Activated CD8-positive, alpha-beta memory T cell treated with anti-CD3 and anti-CD28 coated beads, Interleukin-2, amount 50 U/mL, for 24 hours (primary cell): ENCODE data around the gene CPT2.

Experiments
- DNase-seq: peaks from one replicate; pipeline ENCODE4 v3.0.0-alpha.2; 2020; ENCODE audit errors: extremely low read depth

CPT2 gene

DNA sequence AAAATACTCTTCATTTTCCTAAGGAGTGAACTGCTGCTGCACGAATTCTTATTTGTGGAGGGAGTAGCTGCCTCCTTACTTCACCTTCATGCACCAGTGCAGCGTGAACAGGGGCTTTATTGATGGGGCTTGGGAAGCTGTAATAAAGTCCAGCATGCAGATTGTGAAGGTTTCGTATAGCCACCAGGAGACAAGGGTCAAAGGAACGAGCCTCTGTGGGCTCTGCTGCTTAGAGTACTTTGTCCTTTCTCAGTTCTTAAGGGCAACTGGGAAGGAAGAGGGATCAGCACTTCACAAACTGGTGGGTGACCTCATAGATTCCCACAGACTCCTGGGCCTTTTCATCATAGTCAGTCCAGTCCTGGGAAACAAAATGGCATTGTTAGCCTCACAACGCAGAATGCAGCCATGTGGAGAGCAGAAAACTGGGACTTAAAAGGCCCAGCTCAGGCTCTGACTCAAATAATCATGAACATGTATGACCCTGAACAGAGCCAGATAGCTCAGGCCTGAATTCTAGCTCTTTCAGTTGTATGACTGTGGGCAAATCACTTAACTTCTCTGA lies 17.8 kb downstream of the CPT2 start:
- DNase-seq = no peak

DNA sequence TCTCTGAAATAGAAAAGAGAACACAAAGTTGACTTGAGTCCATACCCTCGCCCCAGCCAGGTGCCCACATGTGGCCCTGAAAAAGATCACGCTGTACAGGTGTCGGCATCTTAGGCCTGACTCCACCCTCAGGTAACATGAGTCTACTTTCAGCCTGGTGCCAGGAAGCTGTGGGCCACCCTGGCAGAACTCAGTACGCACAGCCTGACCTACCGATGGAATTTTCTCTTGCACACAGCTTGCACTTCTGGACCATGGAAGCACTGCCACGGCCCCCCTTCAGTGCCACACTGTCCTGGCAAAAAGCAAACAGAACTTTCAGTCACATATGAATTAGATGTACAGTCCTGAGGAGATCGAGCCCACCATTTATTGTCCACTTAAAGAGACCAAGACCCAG lies 21.6 kb downstream of the CPT2 start:
- DNase-seq = no peak

DNA sequence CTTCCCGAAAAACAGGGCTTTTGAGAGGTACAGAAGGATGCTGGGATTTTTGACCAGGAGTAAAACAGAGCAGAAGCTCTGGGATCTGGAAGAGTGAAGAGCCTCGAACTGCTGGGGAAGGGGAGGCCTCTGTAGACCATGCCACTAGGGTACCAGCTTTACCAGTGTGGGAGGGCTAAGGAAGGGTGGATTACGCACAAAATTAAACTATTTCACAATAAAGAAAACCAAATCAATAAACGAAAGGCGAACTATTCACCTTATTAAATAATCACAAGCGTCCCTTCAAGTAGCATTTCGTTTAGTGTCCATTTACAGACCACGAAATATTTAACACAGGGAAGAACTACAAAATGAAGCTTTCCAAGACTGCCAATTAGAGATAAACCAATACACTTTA lies 23.1 kb downstream of the CPT2 start:
- no peak for DNase-seq

DNA sequence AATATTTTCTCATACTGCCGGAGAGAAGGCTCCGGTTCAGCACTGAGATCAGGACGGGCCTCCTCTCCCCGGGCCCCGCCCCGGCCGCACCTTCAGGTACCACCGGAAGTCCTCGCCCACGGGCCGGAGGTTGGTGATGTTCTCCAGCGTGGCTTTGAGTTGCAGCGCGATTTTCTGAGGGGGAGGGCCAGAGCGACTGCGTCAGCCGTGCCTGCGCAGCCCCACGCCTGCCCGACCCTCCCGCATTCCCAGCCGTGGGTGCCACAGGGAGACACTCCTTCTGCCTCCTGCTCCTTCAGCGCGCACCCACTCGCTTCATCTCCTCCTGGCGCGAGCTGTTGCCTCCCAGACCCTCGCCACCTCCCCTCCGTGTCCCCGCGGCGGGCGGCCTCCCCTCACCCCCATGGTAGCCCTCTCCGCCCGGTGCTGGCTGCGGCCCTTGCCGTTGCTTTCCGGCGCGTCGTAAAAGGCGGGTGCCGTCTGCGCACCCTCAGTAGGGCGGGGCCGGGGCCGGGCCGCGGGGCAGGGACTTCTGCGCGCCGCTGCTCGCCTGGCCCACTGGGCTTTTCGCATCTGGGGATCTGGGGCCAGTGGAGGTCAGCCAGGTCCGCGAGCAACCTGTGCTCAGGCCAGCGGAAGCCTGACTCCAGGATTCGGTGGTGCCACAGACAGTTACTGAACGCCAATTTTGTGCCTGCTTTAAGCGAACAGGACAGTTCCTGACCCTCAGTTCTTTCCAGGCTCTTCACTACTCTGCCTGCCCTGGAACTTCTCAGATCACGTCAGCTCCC lies 23.7 kb downstream of the CPT2 start, which contains the start of gene CZIB:
Gene CZIB, minus strand, starts transcription at position 464 of the 791 bp plus-strand sequence. Its CDS starts 59 bp downstream, at position 405.
- peak; percentile 88 for DNase-seq

DNA sequence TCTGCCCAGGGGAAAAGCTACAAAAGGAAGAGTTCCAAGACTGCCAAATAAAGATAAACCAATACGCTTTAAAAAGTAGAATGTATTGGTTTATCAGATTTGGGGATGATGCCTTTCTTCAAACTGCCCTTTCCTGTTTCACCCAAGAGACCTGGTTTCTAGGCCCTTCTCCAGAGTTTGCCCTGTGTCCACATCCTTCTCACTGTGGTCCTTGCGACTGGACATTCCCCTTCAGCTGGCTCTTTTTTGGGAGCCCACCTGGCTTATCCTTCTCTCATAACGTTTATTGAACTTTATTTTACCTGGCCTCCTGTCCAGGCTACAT lies 24.3 kb downstream of the CPT2 start:
- no peak for DNase-seq

DNA sequence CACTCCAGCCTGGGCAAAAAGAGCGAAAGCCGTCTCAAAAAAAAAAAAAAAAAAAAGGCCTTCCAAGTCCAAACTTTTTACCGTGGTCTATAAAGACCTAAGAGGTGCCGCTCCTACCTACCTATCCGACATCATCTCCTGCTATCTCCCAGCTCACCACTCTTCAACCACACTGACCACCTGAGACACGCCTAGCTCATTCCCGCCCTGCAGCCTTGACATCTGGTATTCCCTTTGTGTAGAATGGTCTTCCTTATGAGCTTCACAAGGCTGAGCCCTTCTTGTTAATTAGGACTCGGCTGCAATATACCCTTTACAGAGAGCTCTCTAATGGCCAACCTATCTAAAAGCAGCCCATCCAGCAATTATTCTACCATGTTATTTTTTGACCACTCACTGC lies 41.0 kb downstream of the CPT2 start:
- DNase-seq = no peak

DNA sequence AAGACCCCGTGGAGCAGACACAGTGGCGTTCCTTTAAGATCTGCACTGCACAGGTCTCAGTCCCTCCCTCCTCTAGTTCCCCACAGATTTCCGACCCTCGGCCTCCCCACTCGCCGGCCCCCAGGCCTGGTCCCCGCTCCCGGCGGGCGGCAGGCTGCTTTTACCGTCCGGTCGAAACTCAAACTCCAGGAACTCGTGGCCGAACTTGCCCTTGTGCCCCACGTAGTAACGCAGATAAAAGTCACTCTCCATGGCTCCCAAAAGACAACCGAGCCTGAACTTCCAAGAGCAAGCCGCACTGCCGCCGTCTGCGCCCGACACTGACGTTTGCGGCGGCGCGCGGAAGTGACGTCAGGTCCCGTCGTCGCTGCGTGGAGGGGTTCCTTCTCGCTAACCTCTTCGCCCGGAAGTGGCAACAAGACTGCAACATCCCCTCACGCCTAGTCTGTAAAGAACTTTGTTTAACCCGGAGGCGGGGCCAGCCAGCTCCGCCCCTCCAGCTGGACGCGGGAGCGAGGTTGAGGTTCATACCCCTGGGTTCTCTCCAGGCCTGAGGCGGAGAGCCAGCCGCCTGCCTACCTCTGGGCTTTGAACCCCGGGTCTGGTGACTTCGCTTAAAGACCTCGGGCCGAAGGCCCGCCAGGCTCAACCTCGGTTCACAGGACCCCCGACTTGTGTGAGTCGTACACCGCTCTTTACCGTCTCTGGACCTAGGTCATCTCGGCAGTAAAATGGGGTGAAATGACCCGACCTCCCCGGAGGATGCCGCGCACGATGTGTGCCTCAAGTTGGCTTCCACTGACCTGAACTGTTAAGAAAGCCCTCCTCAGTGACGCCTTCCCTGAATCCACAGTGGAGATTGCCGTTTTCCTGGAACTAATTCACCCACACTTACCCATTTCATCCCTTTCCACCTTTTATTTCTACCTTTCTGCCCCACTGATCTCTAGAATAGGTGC lies 41.9 kb downstream of the CPT2 start, which contains the start of gene MAGOH:
Gene MAGOH, minus strand, starts transcription at position 322 of the 959 bp plus-strand sequence. Its CDS starts 70 bp downstream, at position 252.
- DNase-seq = peak; percentile 89

DNA sequence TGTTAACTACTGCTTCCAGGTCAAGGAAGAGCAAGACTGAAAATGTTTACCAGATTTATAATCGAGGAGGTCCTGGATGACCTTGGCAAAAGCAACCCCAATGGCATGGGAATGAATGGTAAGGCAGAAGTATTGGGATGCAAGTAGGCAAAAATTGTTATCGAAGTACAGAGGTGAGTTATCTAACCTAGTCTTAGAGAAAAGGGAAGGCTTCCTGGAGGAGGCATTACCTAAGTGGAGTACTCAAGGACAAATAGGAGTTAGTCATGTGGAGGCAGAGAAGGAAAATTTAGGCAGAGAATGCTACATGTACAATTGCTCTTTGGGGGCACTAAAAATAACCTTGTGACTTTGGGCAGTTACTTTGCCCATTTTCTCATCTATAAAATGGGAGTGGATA lies 45.2 kb downstream of the CPT2 start:
- DNase-seq = no peak

DNA sequence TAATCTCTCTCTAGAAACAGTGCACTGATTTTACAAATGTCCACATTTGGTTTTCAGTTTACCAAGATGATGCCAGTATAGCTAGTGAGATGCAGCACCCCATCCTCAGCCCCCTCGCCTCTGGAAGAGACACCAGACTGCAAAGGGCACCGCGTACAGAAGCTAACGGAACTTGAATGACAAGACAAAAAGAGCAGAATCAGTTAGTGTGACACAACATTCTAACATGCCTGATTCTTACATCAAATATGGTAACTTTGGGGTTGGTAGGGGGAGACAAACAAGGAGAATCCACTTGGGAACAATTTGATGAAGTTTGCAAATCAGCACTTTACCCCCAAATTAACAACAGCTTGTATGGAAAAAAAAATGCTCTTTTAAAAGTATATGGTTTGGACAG lies 45.8 kb downstream of the CPT2 start:
- no peak for DNase-seq

DNA sequence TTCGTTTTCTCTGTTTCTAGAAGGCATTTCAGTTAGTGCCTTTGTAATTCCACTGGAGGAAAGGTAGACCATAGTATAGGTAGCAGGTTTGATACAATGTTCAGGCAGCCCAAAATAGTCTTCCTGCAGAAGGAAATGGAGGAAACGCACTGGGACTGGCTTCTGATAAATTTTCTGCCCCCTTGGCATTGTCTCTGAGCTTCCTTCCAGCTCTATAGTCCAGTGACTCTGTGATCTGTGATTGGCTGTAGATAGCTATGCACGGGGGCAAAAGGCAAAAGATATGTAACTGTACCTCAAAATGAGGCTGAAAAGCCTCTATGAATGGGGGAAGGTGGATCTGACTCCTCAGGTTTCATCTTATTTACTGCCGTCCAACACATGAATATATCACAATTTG lies 47.5 kb downstream of the CPT2 start:
- no peak for DNase-seq

DNA sequence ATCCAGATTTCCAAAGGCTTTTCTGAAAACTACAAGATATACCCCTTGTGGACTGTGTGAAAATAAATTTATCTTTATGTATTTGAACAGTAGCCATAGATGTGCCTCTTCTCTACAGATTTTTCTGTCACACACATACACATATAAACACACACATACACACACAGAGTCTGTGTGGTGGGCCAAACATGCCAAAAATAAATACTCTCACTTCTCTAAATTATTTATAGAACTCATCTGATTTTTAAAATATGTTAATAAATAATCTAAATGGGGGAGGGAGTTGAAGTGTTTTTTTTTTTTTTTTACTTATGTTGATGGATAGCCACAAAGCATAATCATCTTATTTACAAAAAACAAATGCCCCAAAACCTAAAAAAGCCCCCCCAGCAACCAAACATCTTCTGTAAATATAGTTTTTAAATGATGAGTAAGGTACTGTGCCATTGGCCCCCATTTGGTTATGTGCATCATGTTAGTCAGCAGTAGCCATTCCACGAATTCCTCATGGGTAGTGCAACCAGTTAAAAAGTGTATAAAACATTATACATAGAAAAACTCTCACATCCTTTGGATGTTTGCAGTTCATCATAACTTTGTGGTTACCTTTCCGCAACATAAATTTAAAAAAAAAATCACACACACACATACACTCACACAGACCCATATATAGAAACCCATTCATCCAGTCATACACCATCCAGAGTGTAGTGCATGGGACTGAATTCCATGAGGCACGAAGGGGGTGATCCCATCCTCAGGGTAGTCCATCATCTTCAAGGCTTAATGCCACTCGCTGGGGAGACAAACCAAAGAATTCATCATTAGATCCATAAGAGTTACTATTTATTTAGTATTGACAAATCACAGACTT lies 49.9 kb downstream of the CPT2 start:
- DNase-seq = no peak

DNA sequence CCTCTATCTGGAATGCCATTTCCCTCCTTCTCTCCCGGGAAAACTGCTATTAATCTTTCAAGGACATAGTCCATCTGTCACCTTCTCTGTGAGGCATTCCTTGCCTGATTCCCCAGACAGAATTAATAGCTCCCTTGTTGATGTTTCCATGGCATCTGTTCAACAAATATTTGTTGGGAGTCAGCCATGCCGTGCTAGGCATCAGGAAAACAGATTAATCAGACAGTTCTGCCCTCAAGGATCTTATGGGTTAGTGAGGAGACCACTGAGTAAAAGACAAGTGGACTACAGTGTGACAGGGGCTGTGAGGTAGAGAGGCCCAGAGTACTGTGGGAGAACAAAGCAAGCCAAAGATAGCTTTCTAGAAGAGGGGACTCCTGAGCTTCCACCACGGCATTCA lies 53.1 kb downstream of the CPT2 start:
- DNase-seq = no peak

DNA sequence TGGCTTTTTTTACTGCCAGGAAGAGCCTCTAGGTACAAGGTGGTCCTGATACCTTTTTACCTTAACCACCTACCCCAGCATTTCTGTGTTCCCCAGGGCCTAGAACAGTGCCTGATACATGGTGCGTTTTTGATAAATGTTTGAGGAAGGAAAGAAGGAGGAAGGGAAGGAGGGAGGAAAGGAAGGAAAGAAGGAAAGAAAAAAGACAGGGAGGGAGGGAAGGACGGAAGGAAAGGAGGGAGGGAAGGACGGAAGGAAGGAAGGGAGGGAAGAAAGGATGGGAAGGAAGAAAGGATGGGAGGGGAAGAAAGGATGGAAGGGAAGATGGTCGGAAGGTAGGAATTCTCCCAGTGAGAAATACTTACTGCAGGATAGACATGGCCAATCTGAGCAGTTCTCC lies 53.7 kb downstream of the CPT2 start:
- DNase-seq = no peak

DNA sequence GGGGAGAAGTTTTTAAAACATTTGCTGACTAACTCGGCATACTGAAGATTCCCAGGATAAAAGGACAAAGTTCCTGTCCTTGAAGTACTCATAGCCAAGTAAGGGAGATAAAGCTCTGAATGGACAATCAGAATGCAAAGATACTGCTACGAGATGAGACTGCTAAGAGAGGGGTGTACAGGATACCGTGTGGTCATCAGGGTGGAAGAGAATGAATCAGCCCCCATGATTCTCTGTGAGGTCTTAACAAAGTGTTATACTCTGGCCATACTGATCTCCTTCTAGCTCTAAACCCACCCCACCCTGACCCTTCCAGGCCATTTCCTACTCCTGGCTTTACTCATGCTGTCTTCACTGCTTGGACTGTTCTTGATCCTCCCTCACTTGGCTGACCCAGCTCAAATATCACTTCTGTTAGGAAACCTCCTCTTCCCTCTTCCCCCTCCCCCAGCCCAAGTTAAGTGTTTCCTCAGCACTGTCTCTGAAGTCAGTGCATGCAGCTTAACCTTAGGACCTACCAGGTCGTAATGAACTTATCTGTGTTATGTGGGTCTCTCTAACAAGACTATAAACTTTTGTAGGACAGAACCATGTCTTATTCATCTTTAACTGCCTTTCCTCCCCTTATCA lies 57.5 kb downstream of the CPT2 start:
- DNase-seq = no peak

DNA sequence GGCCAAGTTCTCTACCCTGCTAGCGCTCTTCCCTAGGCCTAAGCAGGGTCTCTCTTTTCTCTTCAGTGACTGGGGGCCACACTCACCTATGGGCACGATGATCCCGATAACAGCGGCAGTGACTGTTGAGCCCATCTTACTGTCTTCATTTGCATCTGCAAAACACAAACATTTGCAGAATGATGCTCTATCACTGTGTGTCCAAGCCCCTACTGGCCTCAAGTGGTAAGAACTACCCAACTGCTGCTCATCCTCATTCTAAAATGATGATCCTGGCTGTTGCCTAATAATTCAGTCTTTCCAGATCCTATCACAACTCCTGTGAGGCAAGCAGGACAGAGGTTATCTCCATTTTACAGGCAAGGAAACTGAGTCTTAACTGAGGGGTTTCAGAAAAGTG lies 58.4 kb downstream of the CPT2 start:
- no peak for DNase-seq

DNA sequence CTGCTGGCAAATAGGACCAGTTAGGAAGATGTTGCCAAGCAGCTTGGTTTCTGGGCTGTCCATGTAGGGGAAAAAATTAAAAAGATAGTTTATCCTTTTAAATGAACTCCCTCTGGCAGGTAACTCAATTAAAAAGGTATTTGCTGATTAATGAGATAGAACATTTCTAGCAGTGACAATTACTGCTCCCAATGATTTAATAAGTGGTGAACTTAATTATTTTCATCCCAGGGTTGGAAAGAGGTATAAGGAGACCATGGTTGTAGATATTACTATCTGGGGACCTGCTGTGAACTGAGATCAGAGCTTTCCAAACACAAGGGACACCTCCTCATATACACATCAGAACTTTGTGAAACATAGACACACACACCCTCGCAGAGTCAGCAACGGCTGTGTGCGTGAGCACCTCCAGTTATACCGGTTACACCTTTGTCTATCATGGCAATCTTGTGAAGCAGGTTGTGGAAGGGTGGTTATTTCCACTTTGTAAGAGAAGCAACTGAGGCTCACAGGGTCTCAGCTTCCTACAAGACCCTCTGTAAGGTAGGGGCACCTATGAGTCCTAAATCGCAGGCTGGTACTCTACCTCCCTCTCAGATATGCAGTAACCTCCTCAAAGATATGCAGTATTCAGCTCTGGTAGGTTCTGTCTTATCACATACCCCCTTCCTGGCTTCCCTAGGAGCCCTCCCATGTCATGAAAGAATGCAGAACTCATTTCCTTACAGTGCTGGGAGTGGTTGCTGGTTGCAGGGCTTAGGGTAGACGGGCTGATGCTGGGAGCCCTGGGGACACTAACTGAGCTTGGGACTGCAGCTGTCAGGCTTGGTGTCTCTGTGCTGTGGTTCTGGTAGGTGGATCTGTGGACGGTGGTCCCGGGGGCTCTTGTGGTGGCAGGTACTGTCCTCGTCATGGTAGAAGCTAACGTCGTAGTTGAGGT lies 60.2 kb downstream of the CPT2 start:
- no peak for DNase-seq

DNA sequence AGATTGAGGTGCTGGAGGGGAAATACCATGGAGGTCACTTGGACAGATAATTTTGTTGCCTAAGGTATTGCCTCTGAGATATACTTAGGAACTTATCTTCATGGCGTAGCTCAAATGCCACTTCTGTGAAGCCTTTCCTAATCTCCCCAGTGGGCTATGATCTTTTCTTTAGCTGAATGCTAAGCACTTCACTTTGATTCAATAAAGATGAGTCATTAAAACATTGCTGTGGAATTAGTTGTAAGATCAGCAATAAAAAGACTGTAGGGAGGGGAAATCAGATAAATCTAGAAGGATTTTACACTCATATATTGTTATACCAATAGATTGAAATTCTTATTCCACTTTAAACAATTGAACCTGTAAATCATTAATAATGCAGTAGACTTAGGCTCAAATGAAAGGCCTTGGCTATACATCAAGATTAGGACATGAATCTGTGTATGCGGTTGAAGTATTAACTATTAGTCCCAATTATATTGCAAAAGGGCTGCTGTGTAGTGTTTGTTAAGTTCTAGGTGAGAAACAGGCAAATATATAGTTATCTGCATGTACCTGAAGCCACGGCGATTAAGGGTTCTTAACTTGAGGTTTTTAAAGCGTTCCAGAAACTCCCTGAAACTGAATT lies 60.9 kb downstream of the CPT2 start:
- no peak for DNase-seq

DNA sequence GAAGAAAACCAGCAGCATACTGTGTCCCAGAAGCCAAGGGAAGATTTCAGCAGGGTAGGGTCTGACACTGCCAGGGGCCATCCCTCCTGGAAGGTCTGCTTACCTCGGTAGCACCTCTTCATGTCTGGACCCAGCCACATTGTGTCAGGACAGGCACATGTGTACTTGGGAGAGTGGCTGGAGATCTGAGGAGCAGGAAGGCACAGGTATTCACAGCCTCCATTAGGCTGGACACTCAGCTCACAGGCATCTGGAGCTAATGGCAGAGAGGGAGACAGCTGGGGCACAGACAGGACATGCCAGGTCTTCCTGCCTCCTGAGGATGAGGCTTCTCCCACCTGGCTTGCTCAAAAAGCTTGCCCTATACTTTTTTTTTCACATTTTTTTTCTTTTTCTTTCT lies 61.6 kb downstream of the CPT2 start:
- DNase-seq = no peak

DNA sequence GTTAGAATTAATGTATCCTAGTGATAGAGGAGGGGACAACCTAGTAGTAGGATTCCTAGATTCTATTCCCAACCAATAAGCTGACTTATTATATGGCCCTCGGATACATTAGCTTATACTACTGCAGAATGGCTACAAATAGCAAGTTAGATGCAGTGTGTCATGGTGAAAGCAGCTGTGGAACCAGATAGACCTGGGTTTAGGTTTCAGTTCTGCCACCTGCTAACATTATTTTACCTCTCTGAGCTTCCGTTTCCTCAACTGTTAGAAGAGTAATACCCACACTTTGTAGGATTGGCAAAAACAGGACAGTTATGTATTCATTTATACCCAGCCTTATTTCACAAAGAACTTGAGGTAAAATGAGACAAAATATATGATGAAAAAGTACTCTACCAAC lies 63.3 kb downstream of the CPT2 start:
- no peak for DNase-seq
